ENCODE data around the gene LRCH4. TPM values are rescaled to one million over a fixed set of nuclear protein-coding genes. Genes with fewer than 3 reads are reported as not detected.

Gene LRCH4
- total and polyA plus RNA-seq, 2 of the 13 experiments (the other 11 are each of a cell fraction or from before 2014, with no cell fraction given) = 7.0 to 9.3 TPM

- peak; percentile 38; the same call in 1 of the 2 replicates for TF ChIP-seq ZBED4 (CRISPR knock-in tag; IDR thresholded peaks at IDR 0.05; ENCODE audit: borderline replicate concordance)
- no peak for TF ChIP-seq ZNF589 (CRISPR knock-in tag; conservative IDR thresholded peaks at IDR 0.05)
- peak; percentile 91 for TF ChIP-seq ELF1 (CRISPR knock-in tag; IDR thresholded peaks at IDR 0.05)
- TF ChIP-seq ZFX (CRISPR knock-in tag; IDR thresholded peaks at IDR 0.05; ENCODE audit: low read depth) = peak; percentile 1; the same call in 1 of the 2 replicates
- TF ChIP-seq MATR3 (CRISPR knock-in tag; IDR thresholded peaks at IDR 0.05) = no peak
- TF ChIP-seq ATF1 (CRISPR knock-in tag; IDR thresholded peaks at IDR 0.05) = peak; percentile 86
- TF ChIP-seq RBM22 (optimal IDR thresholded peaks at IDR 0.05; ENCODE audit: low read length) = no peak
- TF ChIP-seq CSRNP1 (CRISPR knock-in tag; IDR thresholded peaks at IDR 0.05) = 0 out of 2 replicates have a peak, but pooled peaks have one; percentile 12
- peak; percentile 63; the same call in 1 of the 2 replicates for TF ChIP-seq NKX3-1 (CRISPR knock-in tag; IDR thresholded peaks at IDR 0.05)
- no peak for TF ChIP-seq MLLT10 (CRISPR knock-in tag; IDR thresholded peaks at IDR 0.05)
- TF ChIP-seq MXI1 (IDR thresholded peaks at IDR 0.05; ENCODE audit: borderline replicate concordance, low read depth, low read length) = no peak; the same call in 2 of the 3 replicates
- no peak for TF ChIP-seq ZBTB26 (CRISPR knock-in tag; IDR thresholded peaks at IDR 0.05; ENCODE audit: borderline replicate concordance)
- TF ChIP-seq KAT8 (CRISPR knock-in tag; IDR thresholded peaks at IDR 0.05) = peak; percentile 75
- no peak for TF ChIP-seq ZFYVE20 (CRISPR knock-in tag; IDR thresholded peaks at IDR 0.05; ENCODE audit: borderline replicate concordance, low read depth)
- TF ChIP-seq RFXANK (CRISPR knock-in tag; IDR thresholded peaks at IDR 0.05) = no peak; the same call in 1 of the 2 replicates
- TF ChIP-seq DBP (CRISPR knock-in tag; IDR thresholded peaks at IDR 0.05; ENCODE audit: not compliant biosample characterization) = no peak
- TF ChIP-seq PRDM15 (CRISPR knock-in tag; IDR thresholded peaks at IDR 0.05) = no peak
Measured at GRCh38 chr7:100611983-100612729, 26.2 kb upstream of the LRCH4 start, which contains the start of gene MOSPD3 (continued).

All from HepG2 (cell line).